GM18519 (cell line): ENCODE data around the gene SOX18.

Experiments used
- ATAC-seq: cut with Tn5 transposase; IDR thresholded peaks from one replicate; pipeline ENCODE4 v1.9.1; 2021; ENCODE audit warnings: mild to moderate bottlenecking, moderate library complexity; ENCODE audit not compliant: unreplicated experiment, low FRiP score

The SOX18 gene

DNA sequence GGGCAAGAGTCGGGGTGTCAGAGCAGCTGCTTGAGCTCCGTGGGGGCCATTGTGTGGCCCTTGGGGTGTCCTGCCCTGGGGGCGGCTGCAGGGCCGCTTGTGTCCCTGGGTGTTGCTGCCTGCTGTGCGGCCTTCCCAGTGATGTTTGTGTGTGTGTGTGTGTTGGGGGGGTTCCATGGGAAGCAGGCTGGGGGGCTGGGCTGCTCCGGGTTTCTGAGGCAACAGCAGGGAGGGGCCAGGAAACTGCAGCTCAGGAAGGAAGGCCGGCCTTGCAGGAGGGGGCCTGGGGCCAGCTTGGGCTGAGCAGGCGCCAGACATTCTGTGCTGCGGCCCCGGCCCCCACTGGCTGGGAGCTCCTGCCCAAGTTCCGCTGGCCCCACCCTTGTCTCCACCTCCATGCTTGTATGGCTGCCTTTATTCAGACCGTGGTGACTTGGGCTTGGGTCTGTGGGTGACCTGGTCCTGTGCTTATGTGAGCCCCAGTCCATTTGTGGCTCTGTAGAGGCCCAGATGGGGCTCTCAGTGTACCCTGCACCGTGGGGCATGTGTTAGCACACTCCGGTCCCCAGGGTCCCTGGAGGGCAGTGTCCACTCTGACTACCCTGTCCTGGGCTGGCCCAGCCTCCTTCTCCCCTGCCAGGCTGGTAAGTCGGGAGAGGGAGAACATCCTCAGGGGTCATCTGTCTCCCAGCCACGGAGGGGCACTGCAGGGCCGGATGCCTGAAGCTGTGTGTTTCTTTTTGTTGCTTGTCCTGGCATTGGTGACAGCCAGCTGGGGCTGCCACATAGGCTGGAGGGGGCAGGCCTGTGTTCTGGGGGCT, 4.6 kb upstream of the SOX18 start:
- no peak for ATAC-seq

- ATAC-seq, result no peak
These were observed 3.8 kb upstream of the SOX18 start for GRCh38 chr20:64052987-64053840.

- no peak for ATAC-seq
These were observed 2.9 kb upstream of the SOX18 start for GRCh38 chr20:64052326-64052722.

DNA sequence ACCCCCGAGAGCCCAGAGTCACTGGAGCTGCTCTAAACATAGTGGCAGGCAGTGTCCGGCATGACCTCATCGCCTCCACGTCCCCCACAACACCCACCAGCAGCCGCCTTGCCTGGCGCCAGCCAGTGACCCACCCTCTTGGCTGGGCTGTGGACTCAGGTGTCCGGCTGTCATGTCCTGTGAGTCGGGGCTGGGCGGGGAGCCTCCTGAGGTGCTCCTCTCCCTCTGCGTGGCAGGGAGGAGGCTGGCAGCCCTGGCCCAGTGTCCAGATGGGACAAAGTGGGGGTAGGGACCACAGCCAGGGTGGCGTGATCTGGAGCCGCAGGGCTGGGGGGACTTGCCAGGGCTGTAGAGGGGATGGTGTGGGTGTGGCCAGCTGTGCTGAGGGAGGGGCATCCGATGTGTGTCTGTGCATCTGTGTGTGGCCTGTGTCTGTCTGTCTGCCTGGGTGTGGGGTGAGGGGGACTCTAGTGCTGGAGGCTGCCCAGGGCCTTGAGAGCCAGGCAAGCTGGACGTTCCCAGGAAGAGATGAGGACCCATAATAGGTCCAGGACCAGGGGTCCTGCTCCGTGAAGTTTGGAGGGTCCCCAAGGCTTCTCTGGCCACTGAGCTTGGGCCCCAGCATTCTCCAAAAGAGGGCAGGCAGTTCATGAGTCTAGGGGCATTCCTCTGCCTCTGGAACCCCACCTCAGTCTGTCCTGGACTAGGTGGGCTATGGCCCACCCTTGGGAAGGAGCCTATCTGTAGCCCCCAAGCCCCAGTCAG, 2.3 kb upstream of the SOX18 start:
- no peak for ATAC-seq

- no peak for ATAC-seq
These were observed 1.6 kb upstream of the SOX18 start for GRCh38 chr20:64051033-64051452.

- no peak for ATAC-seq
These were observed 1.0 kb upstream of the SOX18 start for GRCh38 chr20:64050261-64051032.

DNA sequence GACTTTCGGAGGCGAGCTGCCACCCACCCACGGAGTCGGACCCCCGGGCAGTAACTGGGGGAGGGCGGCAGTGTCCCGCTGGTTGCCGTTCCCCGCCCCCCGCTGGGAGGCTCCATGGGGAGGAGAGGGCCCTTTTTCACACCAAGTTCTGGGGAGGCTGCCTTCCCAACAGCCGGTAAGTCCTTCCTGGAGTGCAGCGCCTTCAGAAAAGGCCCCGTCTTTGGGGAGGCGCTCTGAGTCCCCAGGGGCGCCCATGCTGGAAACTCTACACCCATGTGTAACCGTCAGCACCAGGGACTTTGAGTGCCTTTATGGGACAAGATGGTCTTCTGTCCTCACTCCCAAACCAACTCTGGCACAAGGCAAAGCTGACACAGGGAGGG, 430 bp upstream of the SOX18 start:
- no peak for ATAC-seq

GRCh38 chr20:64048402-64049044, 916 bp downstream of the SOX18 start:
- no peak for ATAC-seq

DNA sequence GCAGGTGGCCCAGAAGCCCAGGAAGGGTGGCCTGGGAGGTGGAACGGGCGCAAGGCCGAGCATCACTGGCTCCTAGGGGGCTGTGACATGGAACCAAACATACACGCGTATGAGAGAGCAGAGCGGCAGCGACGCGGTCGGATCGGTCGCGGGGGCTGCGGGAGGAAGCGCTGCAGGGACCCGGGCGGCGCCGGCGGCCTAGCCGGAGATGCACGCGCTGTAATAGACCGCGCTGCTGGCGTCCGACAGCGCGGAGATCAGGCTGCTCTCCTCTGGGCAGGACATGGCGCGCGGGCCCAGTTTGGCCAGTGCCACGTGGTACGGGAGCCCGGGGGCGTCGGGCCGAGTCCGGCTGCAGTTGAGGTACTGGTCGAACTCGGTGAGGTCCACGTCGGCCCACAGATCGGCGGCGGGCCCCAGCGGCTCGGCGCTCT, 1.5 kb downstream of the SOX18 start:
- ATAC-seq, result no peak

DNA sequence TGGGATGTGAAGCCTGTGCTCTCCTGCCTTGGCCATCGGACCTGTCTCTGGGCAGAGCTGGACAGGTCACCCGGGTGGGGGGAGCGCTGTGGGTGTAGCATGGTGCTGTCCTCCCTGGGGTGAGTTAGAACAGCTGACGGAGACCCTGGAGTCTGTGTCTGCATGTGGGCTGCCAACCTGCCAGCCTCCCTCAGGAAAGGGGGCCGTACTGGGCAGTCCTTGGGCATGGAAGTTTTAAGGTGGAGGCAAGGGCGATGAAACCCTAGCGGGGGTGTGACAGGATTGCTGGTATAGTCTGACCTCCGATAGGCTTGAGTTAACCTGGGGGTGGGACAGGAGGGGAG, 2.4 kb downstream of the SOX18 start:
- ATAC-seq, result no peak

DNA sequence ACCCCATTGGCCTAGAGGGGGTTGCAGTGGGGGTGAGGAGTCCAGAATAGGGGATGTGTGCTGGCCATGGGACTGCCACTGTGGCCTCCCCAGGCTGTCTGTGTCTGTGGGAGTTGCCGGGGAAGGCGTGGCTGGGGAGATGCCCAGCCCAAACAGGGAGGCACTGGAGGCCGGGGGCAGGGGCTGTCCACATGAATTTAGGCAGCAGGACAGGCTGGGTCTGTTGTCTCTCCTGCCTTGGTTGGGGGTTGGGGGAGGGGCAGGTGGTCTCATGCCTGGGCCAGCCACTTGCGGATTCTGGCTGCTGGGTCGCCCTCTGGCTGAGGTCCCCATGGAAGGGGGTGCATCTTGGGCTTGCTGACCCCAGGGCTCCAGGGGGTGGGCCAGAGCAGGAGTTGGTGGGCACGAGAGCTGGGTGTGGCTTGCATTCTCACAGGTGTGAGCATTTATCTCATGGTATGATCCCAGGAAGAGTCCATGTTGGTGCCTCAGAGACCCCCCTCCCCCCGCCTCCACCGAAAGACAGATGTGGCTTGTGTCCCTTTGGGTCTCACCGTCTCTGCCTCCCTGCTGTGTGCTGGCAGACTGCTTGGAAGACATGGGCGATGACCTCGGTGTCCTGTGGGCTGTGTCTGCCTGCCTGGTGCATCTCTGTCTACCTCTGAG, 4.0 kb downstream of the SOX18 start:
- ATAC-seq, result no peak

DNA sequence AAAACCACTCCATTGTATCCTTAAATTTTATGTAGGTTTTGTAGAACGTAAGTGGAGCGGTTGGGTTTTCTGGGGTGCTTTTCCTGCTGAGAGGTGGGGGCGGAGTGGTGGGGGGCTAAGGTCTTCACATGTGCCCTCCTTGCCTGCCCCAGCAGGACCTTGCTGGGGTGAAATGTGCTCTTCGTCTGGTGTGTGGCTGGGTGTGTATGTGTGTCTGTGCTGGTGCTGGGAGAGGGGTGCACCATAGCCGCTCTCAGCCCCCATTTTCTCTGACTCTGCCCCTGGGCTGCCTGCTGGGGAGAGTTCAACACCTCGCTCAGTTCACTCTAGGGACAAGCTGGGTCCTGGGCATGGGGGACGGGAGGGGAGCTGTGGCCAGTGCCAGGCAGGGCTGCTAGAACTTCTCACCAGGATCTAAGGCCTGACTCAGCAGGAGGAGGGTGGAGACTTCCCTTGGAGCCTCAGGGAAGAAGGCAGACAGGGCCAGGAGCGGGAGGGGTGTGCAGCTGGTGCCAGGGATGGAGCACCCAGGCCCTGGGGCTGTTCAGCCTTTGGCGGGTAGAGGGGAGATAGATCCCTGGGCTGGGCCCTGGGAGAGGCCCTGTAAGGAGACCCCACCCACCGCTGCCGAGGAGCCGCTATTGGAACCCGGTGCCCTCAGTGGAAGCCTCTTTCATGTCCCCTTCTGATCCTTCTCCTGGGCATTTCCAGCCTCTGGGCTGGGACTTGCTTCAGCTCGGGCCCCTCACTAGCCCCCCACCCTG, 4.8 kb downstream of the SOX18 start:
- no peak for ATAC-seq

DNA sequence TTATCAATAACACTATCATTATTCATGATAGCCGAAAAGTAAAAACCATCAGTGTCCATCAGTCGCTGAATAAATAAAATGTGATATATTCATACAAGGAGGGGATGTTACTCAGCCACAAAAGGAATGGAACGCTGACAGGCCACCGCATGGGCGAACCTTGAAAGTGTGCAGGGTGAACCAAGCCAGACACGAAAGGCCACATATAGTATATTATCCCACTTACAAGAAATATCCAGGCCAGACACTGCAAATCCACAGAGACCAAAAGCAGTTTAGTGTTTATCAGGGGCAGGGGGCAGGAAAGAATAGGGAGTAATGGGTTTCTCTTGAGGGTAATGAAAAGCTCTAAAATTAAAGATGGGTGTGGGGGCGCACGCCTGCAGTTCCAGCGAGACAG, 5.7 kb downstream of the SOX18 start:
- no peak for ATAC-seq

GRCh38 chr20:64042054-64042781, 7.2 kb downstream of the SOX18 start:
- ATAC-seq, result no peak

DNA sequence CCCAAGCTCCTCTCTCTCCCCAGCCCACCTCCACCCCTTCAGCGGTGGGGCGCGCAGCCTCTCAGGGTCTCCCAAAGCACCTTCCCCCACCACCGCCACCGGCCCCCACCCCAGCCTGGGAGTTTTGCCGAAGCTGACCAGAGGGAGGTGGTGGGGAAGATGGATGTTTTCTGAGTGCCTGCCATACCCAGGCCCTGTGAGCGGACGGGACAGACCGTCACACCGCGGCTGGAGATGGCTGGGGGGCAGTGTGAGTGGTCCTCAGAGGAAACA, 7.7 kb downstream of the SOX18 start:
- no peak for ATAC-seq

DNA sequence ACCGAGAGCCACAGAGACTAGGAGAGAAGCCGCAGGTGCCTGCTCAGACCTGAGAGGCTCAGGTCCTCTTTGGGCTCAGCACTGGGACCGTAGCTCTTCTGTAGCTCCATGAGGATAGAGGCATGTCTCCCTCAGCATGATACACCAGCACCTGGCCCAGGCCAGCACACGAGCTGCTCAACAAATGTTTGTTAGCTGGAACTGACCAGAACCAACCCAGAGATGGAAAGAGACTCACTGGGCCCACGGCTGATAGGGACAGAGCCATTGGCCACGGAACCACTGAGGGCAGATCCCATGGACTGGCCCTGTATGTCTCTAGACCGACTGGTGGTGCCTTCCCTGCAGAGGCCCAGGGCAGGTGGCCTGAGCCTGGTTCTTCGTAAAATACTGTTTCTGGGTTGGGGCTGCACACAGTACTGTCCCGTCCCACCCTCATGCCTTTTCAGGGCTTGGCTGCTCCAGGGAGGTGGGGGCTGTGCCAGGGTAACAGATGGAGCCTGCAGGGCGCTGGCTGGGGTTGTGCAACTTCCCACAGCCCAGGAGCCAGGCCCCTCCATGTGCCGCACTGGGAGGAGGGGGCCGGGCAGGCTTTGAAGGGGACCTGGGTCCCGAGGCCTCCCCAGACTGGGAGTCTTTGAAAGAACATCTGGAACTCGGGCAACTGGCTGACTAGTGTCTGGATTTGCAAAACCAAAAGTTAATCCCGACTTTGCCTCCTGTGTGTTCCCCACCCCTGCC, 8.2 kb downstream of the SOX18 start:
- no peak for ATAC-seq

DNA sequence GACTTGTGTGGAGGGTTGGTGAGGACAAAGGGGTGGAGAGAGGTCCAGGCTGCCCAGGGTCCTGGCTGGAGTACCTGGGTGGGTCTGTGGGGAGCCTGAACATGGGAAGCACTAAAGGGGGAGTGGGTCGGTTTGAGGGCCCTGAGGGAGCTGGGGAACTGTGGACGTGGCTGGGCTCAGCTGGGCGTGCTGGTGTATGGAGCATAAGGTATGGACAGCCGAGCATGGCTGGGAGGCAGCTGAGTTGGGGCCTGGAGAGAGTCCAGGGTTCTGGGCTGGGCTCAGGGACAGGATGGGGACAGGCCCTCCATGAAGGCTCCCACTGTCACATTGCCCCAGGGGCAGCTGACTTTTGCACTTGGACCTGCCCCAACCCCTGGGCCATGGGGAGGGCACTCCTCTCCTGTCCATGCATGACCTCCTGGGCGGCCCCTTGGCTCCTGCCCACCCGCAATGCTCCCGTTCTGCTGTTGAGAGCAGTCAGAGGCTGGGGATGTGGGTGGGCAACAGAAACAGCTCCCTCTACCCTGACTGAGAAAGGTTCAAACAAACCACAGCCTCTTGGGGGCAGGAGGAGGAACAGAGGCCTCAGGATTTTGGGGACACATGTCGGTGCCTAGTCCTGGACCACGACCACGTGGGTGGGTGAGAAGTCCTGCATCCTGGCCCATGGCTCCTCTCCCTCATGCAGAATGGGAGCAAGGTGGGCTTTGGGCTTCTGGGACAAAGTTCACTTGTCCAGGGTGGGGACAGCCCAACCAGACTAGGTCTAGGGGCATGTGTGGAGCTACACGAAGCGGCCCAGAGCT, 9.0 kb downstream of the SOX18 start:
- ATAC-seq, result no peak
